Stimulated activated CD8-positive, alpha-beta memory T cell treated with anti-CD3 and anti-CD28 coated beads, Interleukin-12 subunit alpha, Interleukin-12 subunit beta, amount 100 ng/mL, for 24 hours (primary cell): ENCODE measurements around the gene ARL5A.
"Not testable (repeated sequence)": the region's sequence is repeated elsewhere in the genome, so short reads cannot be mapped to it uniquely, and the experiment has no call there.

Experiments
- DNase-seq: peaks from one replicate; pipeline ENCODE4 v3.0.0-alpha.2; 2020; ENCODE audit errors: extremely low read depth

ARL5A gene

GRCh38 chr2:151828143-151828889 lies at the start of gene ARL5A:
ARL5A (minus strand) TSS chr2:151828421; CDS start chr2:151828176, 245 bp downstream.
- peak; percentile 82 for DNase-seq

GRCh38 chr2:151875631-151876030 lies 47.4 kb upstream of the ARL5A start:
- DNase-seq = not testable (repeated sequence)

GRCh38 chr2:151872463-151872862 lies 44.2 kb upstream of the ARL5A start:
- no peak for DNase-seq

GRCh38 chr2:151869291-151869690 lies 41.1 kb upstream of the ARL5A start:
- DNase-seq = no peak

GRCh38 chr2:151862700-151863099 lies 34.5 kb upstream of the ARL5A start:
- no peak for DNase-seq

- no peak for DNase-seq
Measured at GRCh38 chr2:151861174-151861573, 33.0 kb upstream of the ARL5A start.

- no peak for DNase-seq
Measured at GRCh38 chr2:151860613-151861146, 32.5 kb upstream of the ARL5A start.

GRCh38 chr2:151860210-151860609 lies 32.0 kb upstream of the ARL5A start:
- DNase-seq = no peak

- no peak for DNase-seq
Measured at GRCh38 chr2:151857650-151858049, 29.4 kb upstream of the ARL5A start.

- DNase-seq = no peak
Measured at GRCh38 chr2:151855111-151855510, 26.9 kb upstream of the ARL5A start.

GRCh38 chr2:151853070-151853758 lies 25.0 kb upstream of the ARL5A start:
- DNase-seq = no peak

GRCh38 chr2:151852260-151853069 lies 24.2 kb upstream of the ARL5A start:
- DNase-seq = no peak

GRCh38 chr2:151851761-151852160 lies 23.5 kb upstream of the ARL5A start:
- no peak for DNase-seq

- DNase-seq = no peak
Measured at GRCh38 chr2:151849413-151850010, 21.3 kb upstream of the ARL5A start.

- DNase-seq = no peak
Measured at GRCh38 chr2:151845884-151846283, 17.7 kb upstream of the ARL5A start.

GRCh38 chr2:151845481-151845880 lies 17.3 kb upstream of the ARL5A start:
- no peak for DNase-seq

- DNase-seq = no peak
Measured at GRCh38 chr2:151844211-151844896, 16.1 kb upstream of the ARL5A start.

- DNase-seq = no peak
Measured at GRCh38 chr2:151843691-151844061, 15.5 kb upstream of the ARL5A start.

- DNase-seq = no peak
Measured at GRCh38 chr2:151842830-151843690, 14.8 kb upstream of the ARL5A start.

GRCh38 chr2:151841047-151841424 lies 12.8 kb upstream of the ARL5A start:
- no peak for DNase-seq
